ENCODE measurements around the gene WDFY2. TPM values are rescaled to one million over a fixed set of nuclear protein-coding genes. Genes with fewer than 3 reads are reported as not detected.
"Not testable (repeated sequence)": the region's sequence is repeated elsewhere in the genome, so short reads cannot be mapped to it uniquely, and the experiment has no call there.

The WDFY2 gene
- total and polyA plus RNA-seq, 2 experiments from 2014 or later: 6.9 to 14.2 TPM

DNA sequence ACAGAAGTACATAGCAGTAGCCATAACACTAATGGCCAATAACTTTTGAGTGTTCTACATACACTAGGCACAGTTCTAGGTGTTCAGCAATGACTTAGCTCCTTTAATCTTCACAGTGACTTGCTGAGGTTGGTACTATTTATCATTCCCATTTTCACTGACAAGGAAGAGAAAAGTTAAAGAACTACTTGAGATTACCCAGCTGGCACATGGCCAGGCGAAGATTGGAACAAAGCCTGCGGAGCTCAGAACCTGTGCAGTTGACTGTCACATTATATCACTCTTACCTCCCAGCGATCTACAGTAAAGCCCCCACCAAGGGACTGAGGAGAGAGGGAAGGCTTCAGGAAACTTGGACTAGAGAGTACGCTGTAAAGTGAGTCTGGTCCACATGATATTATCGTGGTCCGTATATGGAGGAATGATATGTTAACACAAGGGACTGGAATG is 42.4 kb upstream of the WDFY2 start:
- H3K9ac ChIP-seq: no peak overlapping the region
- H3K9me2 ChIP-seq (ENCODE audit: insufficient read depth): no peaks in the 10 kb centered on the region
- H3K27ac ChIP-seq: no peak overlapping the region
- peaks cover 9% of the 10 kb centered on the region; the same call in 1 of the 2 replicates for H3F3A ChIP-seq (ENCODE audit: insufficient read depth)
- H3K4me2 ChIP-seq (ENCODE audit: unreplicated experiment): no peak overlapping the region
- peaks cover 27% of the 10 kb centered on the region for H3K4me1 ChIP-seq (ENCODE audit: insufficient read depth)
- TF ChIP-seq EZH2phosphoT487 (IDR thresholded peaks at IDR 0.05; ENCODE audit: insufficient read depth, low read depth): no peak
- no peak for TF ChIP-seq EZH2 (IDR thresholded peaks at IDR 0.05; ENCODE audit: insufficient read depth, poor library complexity, severe bottlenecking)
- H3K79me2 ChIP-seq (ENCODE audit: insufficient read depth): no peaks in the 10 kb centered on the region
- no peak overlapping the region for H2AFZ ChIP-seq
- H3K27me3 ChIP-seq (replicated peaks; ENCODE audit: insufficient read depth): no peaks in the 10 kb centered on the region
- in situ Hi-C loops (cut with MboI): no loop called here
- no peaks in the 10 kb centered on the region for H4K20me1 ChIP-seq (ENCODE audit: insufficient read depth)
- no peak overlapping the region for H3K4me3 ChIP-seq
- WGBS, 2 experiments (ENCODE audit: low coverage in 1 of 2, low lambda C conversion rate in 2 of 2, missing lambda C conversion rate in 2 of 2): 77 to 84% methylated on average over 6 of the region's 6 CpGs
- no peak for DNase-seq
- H3K9me3 ChIP-seq (ENCODE audit: low read depth): no peaks in the 10 kb centered on the region
- no peaks in the 10 kb centered on the region for H3K36me3 ChIP-seq (ENCODE audit: low read depth)

DNA sequence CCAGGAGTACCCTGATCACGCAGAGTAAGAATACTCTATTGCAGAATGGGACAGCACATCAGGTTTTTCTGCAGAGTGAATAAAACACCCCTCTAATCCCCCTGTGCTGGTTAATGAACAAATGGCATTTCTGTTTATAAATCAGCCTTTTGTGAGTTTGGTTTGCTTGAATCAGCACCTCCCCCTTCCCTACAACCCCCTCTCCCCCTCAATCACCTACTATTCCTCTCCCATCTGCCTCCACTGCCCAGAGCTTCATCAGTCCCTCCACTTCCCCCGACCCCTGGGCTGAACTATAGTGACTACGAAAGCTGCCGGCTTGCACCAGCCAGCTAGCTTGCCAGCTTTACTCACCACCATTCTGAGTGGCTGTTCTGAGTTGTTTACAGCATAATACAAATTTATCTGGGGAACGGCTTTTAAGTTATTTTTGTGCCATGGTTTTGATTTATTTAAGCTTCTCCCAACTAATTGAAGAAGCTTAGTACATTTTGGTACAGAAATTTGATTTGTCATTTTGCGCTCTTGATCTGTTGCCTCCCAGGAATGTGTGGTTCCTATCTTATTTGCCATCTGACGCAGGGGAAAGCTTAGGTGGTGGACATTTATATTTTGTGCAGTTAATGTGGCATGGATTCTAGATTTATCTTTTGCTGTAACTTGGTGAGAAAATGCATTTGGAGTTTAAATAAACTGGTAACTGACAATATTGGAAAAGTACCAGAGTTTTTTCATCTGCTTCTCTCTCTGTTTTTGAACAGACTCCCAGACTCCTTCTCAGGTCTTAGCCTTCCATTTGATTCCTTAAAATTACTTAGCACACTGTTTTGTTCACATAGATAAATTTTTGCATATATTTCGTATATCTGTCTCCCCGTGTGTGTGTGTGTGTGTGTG is 41.7 kb upstream of the WDFY2 start:
- peaks cover 27% of the 10 kb centered on the region for H3K4me1 ChIP-seq (ENCODE audit: insufficient read depth)
- no peaks in the 10 kb centered on the region for H3K36me3 ChIP-seq (ENCODE audit: low read depth)
- no peaks in the 10 kb centered on the region for H3K79me2 ChIP-seq (ENCODE audit: insufficient read depth)
- DNase-seq: peak; percentile 60
- H3K9me2 ChIP-seq (ENCODE audit: insufficient read depth): no peaks in the 10 kb centered on the region
- H3K4me3 ChIP-seq: no peak overlapping the region
- no peak overlapping the region for H3K9ac ChIP-seq
- H3K27me3 ChIP-seq (replicated peaks; ENCODE audit: insufficient read depth): no peaks in the 10 kb centered on the region
- H3F3A ChIP-seq (ENCODE audit: insufficient read depth): peaks cover 9% of the 10 kb centered on the region; the same call in 1 of the 2 replicates
- TF ChIP-seq EZH2 (IDR thresholded peaks at IDR 0.05; ENCODE audit: insufficient read depth, poor library complexity, severe bottlenecking): no peak
- TF ChIP-seq EZH2phosphoT487 (IDR thresholded peaks at IDR 0.05; ENCODE audit: insufficient read depth, low read depth): no peak
- peak overlapping the region; percentile 55 for H2AFZ ChIP-seq
- in situ Hi-C loops (cut with MboI): no loop called here
- H3K4me2 ChIP-seq (ENCODE audit: unreplicated experiment): peak overlapping the region; percentile 18
- no peak overlapping the region for H3K27ac ChIP-seq
- H4K20me1 ChIP-seq (ENCODE audit: insufficient read depth): no peaks in the 10 kb centered on the region
- 42 to 48% methylated on average over 9 of the region's 9 CpGs for WGBS, 2 experiments (ENCODE audit: low coverage in 1 of 2, low lambda C conversion rate in 2 of 2, missing lambda C conversion rate in 2 of 2)
- H3K9me3 ChIP-seq (ENCODE audit: low read depth): no peaks in the 10 kb centered on the region

GRCh38 chr13:51545446-51545845 is 38.8 kb upstream of the WDFY2 start:
- H3F3A ChIP-seq (ENCODE audit: insufficient read depth); H3K4me1 ChIP-seq (ENCODE audit: insufficient read depth); H3K9ac ChIP-seq; H3K79me2 ChIP-seq (ENCODE audit: insufficient read depth); H3K36me3 ChIP-seq (ENCODE audit: low read depth); H3K9me3 ChIP-seq (ENCODE audit: low read depth); H3K4me3 ChIP-seq; H3K4me2 ChIP-seq (ENCODE audit: unreplicated experiment); H4K20me1 ChIP-seq (ENCODE audit: insufficient read depth); H3K27me3 ChIP-seq (replicated peaks; ENCODE audit: insufficient read depth); H3K9me2 ChIP-seq (ENCODE audit: insufficient read depth); H3K27ac ChIP-seq; in situ Hi-C loops (cut with MboI); H2AFZ ChIP-seq; DNase-seq: not testable (repeated sequence)
- 62 to 73% methylated on average over 3 of the region's 3 CpGs for WGBS, 2 experiments (ENCODE audit: low coverage in 1 of 2, low lambda C conversion rate in 2 of 2, missing lambda C conversion rate in 2 of 2)

DNA sequence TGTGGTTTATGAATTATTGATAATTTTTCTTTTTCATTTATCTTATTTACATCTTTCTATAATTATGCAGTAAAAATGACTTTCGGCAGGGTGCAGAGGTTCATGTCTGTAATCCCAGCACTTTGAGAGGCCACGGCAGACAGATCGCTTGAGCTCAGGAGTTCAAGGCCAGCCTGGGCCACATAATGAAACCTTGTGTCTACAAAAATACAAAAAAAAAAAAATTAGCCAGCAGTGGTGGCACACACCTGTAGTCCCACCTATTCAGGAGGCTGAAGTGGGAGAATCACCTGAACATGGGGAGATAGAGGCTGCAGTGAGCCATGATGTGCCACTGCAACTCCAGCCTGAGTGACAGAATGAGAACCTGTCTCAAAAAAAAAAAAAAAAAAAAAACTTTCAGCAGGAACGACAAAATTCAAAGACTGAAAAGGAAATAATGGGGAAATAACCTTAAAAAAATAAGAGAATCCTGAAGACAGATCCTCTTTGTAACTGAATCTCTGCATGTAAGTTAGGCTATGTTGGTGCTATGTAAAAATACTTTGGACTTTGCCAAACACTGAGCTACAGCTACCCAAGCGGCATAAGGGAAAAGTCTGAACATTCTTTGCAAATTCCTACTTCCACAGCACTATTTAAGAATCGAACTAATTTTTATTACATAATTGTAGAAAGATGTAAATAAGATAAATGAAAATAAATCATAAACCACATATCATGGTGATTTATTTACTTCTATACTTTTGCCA is 36.7 kb upstream of the WDFY2 start:
- H3K9ac ChIP-seq: no peak overlapping the region
- H3K4me1 ChIP-seq (ENCODE audit: insufficient read depth): peaks cover 5% of the 10 kb centered on the region; the same call in 1 of the 2 replicates
- no peaks in the 10 kb centered on the region for H3F3A ChIP-seq (ENCODE audit: insufficient read depth)
- H3K27me3 ChIP-seq (replicated peaks; ENCODE audit: insufficient read depth): no peaks in the 10 kb centered on the region
- no peak overlapping the region for H3K4me2 ChIP-seq (ENCODE audit: unreplicated experiment)
- TF ChIP-seq EZH2phosphoT487 (IDR thresholded peaks at IDR 0.05; ENCODE audit: insufficient read depth, low read depth) (no peak), EZH2 (IDR thresholded peaks at IDR 0.05; ENCODE audit: insufficient read depth, poor library complexity, severe bottlenecking) (no peak)
- no peaks in the 10 kb centered on the region for H4K20me1 ChIP-seq (ENCODE audit: insufficient read depth)
- in situ Hi-C loops (cut with MboI): no loop called here
- DNase-seq: no peak
- no peak overlapping the region for H3K4me3 ChIP-seq
- H3K9me3 ChIP-seq (ENCODE audit: low read depth): no peaks in the 10 kb centered on the region
- no peaks in the 10 kb centered on the region for H3K9me2 ChIP-seq (ENCODE audit: insufficient read depth)
- H3K27ac ChIP-seq: no peak overlapping the region
- no peaks in the 10 kb centered on the region for H3K79me2 ChIP-seq (ENCODE audit: insufficient read depth)
- WGBS, 2 experiments (ENCODE audit: low coverage in 1 of 2, low lambda C conversion rate in 2 of 2, missing lambda C conversion rate in 2 of 2): 87 to 91% methylated on average over 6 of the region's 6 CpGs
- no peaks in the 10 kb centered on the region for H3K36me3 ChIP-seq (ENCODE audit: low read depth)
- no peak overlapping the region for H2AFZ ChIP-seq

Measured in GM23248 (cell line).